DMS153 (cell line): ENCODE results near the gene GSE1.

Experiments used
- DNase-seq: peaks from one replicate; lab custom pipeline; 2025; lab: John Stamatoyannopoulos, UW

Gene GSE1

DNA sequence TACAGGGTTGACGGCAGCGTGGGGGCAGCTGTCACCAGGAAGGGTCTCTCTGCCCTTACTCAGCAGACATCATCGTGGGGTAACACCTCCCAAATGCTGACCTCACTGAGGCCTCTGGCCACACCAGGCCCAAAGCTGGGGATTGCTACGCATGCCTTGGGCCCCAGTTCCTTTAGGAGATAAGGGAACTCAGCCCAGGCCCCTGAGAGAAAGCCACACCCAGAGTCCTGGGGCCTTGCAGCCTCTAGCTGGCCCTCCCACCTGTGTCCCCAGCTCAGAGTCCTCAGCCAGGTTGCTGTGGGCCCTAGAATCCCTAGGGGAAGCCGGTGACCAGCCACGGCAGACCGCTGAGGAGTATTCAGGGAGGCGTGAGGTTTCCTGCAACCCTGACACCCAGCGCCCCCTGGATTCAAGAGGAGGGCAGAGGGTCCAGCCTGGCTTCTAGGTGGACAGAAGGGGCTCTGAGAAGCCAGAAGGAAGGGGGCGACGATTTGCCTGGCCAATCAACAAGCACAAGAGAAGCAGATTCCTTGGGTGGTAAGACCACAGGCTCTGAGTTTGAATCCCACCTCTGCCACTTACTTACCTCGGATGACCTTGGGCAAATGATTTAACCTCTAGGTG lies 85.9 kb downstream of the GSE1 start:
- no peak for DNase-seq

DNA sequence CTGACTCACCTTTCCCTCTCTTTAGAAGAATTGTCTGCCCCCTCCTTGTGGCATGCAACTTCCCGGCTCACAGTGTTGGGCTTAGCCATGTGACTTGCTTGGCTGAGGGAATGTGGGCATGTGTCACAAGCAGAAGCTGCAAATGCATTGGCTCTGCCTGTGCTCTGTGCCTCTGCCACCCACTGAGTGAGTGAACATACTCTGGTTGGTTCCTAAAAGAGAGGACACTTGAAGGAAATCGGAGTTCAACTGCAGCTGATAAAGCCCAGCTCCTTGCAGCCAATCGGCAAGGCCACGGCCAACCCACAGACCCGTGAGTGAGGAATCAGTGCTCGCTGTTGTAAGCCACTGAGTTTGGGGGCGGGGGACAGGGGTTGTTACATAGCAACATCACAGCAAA lies 86.5 kb downstream of the GSE1 start:
- DNase-seq: no peak

DNA sequence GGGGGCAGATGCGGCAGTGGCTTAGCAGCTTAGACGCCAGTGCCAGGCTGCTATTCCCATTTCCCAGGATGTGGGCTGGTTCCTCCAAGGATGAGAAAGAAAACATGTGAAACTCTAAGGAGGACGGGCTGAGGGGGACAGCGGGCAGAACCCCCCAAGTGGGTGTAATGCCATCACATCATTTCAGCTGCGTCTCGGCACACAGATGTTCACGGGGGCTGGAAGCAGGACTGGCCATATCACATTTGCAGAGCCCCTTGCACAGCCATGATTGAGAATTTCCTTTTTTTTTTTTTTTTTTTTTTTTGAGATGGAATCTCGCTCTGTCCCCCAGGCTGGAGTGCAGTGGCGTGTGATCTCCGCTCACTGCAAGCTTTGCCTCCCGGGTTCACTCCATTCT lies 90.9 kb downstream of the GSE1 start:
- DNase-seq: no peak

DNA sequence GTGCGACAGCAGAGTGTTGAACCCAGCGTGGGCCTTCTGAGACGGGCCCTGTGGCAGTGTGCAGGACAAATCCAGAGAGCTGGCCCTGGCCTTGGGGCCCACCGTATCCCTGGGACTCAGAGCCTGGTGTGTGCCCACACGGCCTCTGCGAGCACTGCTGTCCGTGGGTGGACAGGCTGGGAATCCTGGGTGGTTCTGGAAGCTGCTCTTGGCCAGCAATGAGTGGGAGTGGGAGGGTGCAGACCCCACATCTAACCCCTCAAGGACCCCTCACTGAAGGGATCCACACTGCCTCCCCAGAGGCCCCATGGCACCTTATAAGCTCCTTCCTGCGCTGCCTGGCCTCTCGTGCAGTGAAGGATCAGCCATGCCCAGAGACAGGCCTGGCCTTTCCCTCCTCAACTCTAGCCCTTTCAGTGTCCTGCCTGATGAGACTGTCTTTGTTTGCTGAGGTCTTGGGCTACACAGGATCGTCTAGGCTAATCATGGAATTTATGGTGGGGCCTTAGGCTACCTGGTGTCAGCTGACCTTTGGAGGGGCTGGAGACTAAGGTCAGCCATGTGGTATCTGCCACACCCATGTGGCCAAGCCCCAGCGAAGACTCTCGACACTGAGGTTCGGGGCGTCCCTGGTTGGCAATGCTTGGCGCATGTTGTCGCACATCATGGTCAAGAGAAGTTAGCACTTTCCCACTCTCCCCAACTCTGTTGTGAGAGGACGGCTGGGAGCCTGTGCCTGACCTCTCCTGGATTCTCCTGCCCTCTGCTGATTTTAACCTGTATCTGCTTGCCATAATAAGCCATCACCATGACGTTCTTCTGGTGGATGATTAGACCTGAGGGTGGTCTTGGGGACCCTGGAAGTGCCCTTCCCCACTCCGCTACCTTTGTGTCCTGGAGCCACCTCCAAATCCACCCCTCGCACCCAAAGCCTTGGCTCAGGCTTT lies 92.1 kb downstream of the GSE1 start:
- DNase-seq: no peak

DNA sequence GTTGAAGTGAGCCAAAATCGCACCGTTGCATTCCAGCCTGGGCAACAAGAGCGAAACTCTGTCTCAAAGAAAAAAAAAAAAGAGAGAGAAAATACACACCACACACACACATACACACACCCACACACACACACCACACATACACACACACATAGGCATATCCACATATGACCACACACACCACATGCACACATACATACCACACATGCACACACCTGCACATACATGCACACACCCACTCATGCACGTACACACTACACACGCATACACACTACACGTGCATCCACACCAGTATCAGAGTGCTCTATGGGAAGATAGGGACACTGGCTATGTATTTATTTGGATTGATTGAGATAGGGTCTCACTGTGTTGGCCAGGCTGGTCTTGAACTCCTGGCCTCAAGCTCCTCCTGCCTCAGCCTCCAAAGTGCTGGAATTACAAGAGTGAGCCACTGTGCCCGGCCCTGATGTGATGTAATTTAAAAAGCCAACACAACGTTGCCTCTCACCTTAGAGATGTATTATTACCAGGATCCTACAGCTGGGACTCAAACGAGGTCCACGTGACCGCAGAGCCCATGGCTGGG lies 93.4 kb downstream of the GSE1 start:
- no peak for DNase-seq

DNA sequence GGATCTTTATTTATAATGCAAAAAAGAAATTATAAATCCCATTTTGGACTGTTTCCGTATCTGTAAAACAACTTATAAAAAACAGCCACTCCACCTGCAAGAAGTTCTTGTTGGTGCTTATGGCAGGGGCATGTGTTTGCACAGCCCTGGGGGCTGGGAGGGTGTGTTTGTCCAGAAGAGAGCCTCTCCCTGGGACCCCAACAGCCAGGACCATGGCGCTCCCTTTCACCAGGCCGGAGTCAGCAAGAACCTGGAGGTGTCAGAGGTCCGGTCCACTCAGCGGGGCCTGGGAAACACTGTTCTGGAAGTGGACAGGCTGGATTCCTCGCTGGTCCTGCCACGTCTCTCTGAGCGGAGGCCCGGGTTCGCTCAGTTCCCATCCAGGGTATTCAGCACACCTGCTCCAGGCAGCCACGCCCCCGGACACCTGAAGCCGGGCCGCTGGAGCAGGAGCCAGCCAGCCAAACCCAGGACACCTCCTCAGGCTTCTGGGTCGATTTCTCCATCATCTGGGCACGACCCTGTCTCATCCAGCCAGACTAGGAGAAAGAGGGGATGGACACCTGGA lies 94.5 kb downstream of the GSE1 start:
- DNase-seq: peak; percentile 24

DNA sequence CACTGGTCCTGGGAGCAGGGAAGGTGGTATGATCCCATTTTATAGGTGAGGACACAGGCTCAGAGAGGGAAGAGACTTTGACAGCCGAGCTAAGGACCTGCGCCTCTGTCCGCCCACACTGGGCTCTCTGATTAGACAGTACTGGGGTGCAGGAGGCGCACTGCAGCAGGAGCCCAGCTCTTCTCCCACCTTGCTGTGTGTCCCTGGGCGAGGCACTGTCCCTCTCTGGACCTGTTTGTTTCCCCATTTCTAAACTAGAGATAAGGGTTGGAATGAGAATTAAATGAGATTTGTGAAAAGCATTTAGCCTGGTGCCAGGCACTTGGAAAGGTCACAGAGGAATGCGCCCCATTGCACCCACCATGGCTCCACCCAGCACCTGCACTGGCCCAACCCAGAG lies 95.2 kb downstream of the GSE1 start:
- no peak for DNase-seq

DNA sequence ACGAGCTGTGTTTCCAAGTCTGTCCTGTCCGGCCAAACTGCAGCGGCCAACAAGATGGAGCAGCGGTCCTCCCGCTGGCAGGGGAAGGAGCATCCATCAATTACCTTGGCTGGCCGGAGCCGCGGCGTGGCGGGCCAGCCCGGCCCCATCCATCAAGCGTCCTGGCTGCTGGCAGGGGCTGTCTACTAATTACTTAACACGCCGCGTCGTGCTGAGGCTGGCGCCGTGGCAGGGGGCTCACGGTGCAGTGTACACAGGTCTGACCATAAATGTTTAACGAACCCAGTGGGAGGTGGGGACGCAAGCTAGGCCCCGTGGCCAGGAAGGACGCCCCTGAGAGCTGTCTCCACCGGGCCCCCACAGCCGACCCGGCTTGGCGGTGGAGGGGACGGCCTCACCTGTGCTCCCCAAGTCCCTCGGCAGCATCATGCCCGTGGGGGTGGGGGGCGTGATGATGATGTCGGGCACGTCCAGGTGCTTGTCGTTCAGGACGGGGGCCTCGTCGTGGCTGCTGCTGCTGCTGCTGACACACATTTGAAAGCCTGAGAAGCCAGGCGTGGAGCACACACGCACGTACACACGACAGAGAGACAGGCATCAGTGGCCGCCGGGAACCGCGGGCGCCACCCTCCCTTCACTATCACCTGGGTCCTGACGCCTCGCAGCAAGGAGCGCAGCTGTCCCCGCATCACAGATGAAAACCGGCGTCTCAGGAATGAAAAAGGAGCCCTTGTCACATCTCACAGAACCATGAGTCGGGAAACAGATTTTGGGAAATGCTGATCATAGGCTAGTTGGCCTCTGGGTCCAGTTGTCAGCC lies 96.9 kb downstream of the GSE1 start:
- no peak for DNase-seq

DNA sequence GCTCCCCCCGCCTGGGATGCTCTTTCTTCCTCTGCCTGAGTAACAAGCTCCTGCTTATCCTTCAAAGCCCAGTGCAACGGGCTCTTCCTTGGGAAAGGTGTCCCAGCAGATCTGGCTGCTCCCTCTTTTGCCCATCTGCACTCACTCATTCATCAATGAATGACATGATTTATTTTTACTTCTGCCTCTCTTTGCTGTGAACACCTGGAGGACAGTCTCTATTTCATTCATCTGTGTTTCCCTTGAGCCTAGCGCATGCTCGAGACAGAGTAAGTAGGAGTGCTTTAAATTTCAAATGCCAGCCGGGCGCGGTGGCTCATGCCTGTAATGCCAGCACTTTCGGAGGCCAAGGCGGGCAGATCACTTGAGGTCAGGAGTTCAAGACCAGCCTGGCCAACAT lies 97.6 kb downstream of the GSE1 start:
- DNase-seq: peak; percentile 83

DNA sequence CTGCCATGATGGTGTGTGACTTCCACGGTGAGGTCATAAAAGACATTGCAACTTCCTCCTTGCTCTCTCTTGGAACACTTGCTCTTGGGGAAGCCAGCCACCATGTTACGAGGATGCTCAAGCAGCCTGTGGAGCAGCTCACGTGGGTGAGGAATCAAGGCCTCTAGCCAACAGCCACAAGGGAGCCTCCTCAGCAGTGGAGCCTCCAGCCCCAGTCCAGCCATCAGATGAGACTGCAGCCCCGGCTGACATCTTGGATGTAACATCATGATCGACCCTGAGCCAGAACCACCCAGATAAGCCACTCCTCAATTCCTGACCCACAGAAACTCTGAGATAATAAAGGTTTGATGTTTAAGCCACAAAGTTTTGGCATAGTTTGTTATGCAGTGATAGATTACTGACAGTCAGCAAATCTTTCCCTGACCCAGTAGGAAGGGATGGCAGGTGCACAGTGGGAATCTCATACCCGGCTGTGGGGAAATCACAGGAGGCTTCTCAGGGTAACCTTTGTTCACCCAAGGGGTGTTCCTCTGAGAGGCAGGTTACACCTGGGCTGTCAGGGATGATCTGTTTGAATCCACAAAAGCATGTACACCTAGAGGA lies 99.0 kb downstream of the GSE1 start:
- DNase-seq: no peak

DNA sequence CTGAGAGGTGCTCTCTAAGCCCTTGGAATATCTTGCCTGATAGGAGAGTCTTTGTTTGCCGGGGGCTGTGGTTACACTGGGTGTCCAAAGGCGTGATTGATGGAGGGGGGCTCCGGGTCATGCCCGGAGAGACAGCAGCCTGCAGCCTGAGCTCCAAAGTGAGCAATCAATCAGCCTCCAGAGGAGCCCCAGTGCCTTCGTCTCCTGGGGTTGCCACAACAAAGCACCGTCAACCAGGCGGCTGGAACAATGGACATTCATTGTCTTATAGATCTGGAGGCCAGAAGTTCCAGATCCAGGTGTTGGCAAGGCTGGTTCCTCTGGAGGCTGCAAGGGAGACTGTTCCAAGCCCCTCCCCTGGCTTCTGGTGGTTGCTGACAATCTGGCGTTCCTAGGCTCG lies 99.7 kb downstream of the GSE1 start:
- DNase-seq: peak; percentile 65

DNA sequence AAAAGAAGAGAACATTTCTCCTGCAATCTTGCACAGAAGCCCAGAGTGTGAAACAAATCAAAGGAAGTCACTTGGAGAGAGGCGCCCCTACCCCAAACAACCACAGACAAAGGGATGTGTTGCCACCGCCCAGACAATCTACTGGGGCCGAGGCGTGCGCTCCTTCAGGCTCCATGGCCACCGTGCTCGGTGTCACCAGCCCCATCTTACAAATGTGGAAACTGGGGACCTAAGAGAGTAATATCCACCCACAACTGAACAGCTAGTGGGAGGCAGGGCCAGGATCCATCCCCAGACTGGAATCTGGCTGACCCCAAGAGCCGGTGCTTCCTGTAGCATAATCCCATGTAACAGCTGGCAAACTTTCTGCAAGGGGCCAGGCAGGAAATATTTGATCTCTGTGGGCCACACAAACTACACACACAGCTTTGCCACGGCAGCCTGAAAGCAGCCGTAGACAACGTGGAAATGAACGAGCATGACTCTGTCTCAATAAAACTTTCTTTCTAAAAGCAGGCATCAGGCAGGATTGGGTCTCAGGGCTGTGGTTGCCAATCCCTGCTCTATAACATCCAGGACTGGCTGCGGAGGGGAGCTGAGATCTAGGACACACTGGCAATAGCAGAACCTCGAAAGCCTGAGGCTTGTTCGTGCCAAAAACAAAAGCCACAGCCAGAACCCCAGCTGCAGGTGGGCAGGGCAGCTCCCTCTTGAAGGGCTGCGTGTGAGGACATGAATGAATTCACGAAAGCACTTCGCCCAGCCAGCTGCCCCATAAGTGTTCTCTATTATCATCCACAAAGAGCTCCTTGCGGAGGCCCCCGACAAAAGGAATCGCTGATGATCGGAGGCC lies 102.3 kb downstream of the GSE1 start:
- peak; percentile 96 for DNase-seq

DNA sequence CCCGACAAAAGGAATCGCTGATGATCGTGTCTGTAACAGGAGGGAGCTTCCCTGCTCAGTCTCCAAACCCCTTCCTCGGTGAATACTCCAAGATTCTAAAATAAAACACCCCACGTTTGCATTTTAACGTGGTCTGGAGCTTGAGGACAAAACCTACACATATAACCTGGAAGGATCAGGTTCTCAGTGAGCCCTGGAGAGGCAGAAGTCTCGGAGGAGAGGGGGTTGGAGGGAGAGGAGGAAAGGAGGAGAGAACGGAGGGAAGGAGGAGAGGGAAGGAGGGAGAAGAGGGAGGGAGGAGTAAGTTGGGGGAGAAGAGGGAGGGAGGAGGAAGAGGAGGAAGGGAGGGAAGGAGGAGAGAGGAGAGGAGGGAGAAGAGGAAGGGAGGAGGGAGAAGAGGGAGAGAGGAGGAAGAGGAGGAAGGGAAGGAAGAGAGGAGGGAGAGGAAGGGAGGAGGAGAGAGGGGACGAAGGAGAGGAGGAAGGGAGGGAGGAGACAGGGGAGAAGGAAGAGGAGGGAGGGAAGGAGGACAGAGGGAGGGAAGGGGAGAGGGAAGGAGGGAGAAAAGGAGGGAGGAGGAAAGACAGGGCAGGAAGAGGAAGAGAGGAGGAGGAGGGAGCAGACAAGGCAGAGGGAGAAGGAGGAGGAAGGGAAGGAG lies 103.0 kb downstream of the GSE1 start:
- no peak for DNase-seq

DNA sequence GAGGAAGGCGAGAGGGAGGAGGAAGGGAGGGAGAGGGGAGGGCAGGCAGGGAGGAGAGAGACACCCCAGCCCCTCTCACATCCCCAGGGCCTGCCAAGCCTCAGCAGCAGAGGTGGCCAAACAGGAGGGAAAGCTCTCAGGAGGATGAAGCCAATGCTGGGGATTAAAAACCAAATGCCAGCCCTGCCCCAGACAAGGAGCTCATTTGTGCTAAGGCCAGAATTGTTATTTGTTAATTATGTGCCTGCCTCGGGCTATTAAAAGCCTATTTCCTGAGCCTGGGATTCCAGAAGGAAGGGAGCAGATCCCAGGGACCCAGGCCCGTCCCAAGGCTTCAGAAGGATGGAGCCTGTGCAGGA lies 103.5 kb downstream of the GSE1 start:
- no peak for DNase-seq

DNA sequence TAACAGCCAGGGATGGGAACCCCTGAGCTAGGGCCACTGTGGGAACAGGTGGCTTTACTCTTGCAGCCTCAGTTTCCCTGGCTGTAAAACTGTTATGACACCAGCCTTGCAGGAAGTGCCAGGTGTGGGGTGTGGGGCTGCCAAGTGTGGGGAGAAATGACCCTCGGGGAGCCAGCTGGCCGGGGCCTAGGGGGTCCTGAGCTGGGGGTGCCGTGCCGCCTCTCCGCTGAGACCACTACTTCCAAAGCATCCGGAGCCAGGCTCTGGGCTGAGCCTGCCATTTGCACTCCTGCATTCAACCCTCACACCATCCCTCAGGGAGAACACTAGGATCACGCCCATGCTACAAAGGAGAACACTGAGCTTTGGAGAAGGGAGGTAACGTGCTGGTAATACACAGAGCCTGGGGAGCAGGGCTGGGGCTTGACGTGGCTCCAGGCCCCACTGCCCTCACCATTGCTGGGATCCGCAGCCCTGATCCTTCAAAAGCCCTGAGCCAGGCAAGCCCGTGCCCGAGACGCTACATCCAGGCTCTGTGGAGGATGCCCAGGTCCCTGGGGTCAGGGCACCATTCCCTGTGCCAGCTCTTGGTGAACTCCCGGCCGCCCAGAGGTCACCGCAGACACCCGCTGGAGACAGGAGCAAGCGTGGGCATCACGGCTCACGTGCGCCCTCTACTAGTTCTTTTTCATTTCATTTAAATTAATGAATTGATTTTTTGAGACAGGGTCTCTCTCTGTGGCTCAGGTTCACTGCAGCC lies 104.5 kb downstream of the GSE1 start:
- peak; percentile 26 for DNase-seq

DNA sequence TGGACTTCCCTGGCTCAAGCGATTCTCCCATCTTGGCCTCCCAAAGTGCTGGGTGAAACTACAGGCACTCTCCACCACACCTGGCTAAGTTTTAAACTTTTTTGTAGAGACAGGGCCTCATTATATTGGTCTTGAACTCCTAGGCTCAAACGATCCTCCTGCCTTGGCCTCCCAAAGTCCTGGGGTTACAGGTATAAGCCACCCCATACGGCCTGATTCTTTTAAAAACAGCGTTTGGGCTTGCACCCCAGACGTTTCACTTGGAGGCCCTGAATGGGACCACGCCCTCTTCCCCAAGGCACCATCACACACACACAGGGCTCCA lies 105.0 kb downstream of the GSE1 start:
- DNase-seq: no peak

DNA sequence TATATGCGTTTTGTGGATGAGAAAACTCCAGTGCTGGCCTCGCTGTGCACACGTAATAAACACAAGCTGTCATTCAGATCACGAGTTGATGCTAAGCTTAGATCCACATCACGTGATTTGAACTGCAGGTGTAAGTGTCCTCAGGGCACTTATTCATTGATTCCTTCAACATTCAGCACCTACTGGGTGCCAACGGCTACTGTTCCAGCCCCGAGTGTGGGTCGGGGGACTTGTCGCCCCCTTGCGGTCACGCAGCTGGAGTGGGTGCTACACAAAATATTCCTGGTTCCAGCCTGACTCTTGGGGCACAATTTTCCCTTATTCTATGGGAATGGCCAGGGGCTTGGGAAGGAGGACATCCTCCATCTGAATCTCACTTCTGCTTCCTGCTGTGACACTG lies 105.6 kb downstream of the GSE1 start:
- DNase-seq: peak; percentile 43

DNA sequence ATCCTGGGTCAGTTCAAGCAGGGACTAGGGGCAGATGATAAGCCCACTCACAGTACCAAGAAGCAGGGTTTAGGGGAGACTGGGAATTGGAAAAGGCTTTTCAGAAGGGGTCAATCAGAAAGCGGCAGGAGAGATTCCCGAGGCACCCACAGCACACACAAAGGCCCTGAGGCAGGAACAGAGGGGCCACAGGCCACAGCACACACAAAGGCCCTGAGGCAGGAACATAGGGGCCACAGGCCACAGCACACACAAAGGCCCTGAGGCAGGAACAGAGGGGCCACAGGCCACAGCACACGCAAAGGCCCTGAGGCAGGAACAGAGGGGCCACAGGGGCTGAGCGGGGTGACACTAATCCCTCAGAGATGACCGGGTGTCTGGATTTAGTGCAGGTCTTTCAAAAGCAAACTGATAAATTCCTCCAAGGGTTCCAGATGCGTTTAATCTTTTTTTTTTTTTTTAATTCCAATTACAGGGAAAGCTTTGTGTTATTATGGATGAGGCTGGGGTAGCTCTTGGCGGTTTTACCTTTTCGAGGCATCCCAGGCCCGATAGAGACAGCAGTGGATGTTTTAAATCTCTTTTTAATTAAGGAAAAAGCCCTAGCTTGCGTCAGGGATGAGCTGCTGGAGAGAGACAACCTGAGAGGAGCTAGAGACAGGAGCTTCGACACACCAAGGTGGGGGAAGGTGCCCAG lies 106.6 kb downstream of the GSE1 start:
- DNase-seq: no peak

DNA sequence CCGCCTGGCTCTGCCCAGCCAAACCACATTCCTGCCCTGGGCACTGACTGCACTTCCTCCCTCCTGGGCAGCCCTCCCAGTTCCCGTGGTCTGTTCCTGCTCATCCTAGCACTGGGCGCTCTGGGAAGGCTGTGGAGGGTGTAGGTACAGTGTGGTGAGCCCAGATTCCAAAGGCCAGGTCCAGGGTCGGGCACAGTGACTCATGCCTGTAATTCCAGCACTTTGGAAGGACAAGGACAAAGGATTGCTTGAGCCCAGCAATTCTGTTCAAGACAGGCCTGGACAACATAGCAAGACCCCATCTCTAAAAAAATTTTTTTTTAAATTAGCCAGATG lies 107.1 kb downstream of the GSE1 start:
- no peak for DNase-seq
